CD14-positive monocyte (primary cell): ENCODE measurements around the gene METTL24. TPM values are rescaled to one million over a fixed set of nuclear protein-coding genes. Genes with fewer than 3 reads are reported as not detected.

Source experiments
- DNase-seq, 3 donors: peaks; one replicate each; pipeline ENCODE4 v3.0.0-alpha.2; 2011 to 2022
- H2AFZ ChIP-seq: 2 replicates; pipeline ENCODE4 v1.6.0; 2012; ENCODE audit warnings: mild to moderate bottlenecking, low read depth, low read length, inconsistent platforms; ENCODE audit not compliant: insufficient read depth, poor library complexity, severe bottlenecking
- H3K27ac ChIP-seq, 2 donors: 1 replicate in 1 of 2; 2 replicates in 1 of 2; pipeline ENCODE4 v1.5.1; 2012 to 2013; ENCODE audit warnings: low read length in 2 of 2, control low read depth in 1 of 2, inconsistent platforms in 1 of 2, low read depth in 1 of 2, mild to moderate bottlenecking in 1 of 2
- H3K27me3 ChIP-seq, 2 donors: one replicate each; pipeline versions ENCODE4 v1.6.0 to v1.6.1; 2011 to 2013; ENCODE audit warnings: low read length in 2 of 2; ENCODE audit not compliant: control insufficient read depth in 2 of 2, insufficient read depth in 2 of 2
- H3K36me3 ChIP-seq, 2 donors: replicated peaks in 1 of 2; 1 replicate in 1 of 2; 2 replicates in 1 of 2; pipeline versions ENCODE4 v1.5.1 to v1.6.1; 2012 to 2013; ENCODE audit warnings: low read length in 2 of 2, control low read depth in 1 of 2, inconsistent platforms in 1 of 2, mild to moderate bottlenecking in 1 of 2; ENCODE audit not compliant: insufficient read depth in 2 of 2, control insufficient read depth in 1 of 2
- H3K4me1 ChIP-seq, 2 donors: 1 replicate in 1 of 2; 2 replicates in 1 of 2; pipeline versions ENCODE4 v1.5.1 to v1.6.1; 2012 to 2013; ENCODE audit warnings: low read length in 2 of 2, control low read depth in 1 of 2, inconsistent platforms in 1 of 2, mild to moderate bottlenecking in 1 of 2, moderate library complexity in 1 of 2; ENCODE audit not compliant: insufficient read depth in 2 of 2, control insufficient read depth in 1 of 2
- H3K4me2 ChIP-seq: replicated peaks from 2 replicates; pipeline ENCODE3; 2012; ENCODE audit warnings: low read length, moderate library complexity, mild to moderate bottlenecking; ENCODE audit not compliant: poor library complexity, severe bottlenecking; ENCODE audit errors: extremely low read depth
- H3K4me3 ChIP-seq, 3 experiments: fragments of 200-600 bp in 1 of 3; sonication (generic) in 1 of 3; replicated peaks in 1 of 3; 1 replicate in 2 of 3; 2 replicates in 1 of 3; pipeline ENCODE4 v1.5.1; 2011 to 2013; ENCODE audit warnings: low read length in 3 of 3, mild to moderate bottlenecking in 3 of 3, control low read depth in 2 of 3, low read depth in 2 of 3, inconsistent platforms in 1 of 3, moderate library complexity in 1 of 3
- H3K79me2 ChIP-seq: 2 replicates; pipeline ENCODE4 v1.6.0; 2012; ENCODE audit warnings: mild to moderate bottlenecking, control low read depth, inconsistent platforms, low read length, moderate library complexity; ENCODE audit not compliant: insufficient read depth
- H3K9ac ChIP-seq: 2 replicates; pipeline ENCODE4 v1.6.0; 2017; ENCODE audit warnings: low read length, mild to moderate bottlenecking; ENCODE audit not compliant: insufficient read depth, poor library complexity, severe bottlenecking
- H3K9me3 ChIP-seq, 2 donors: replicated peaks in 1 of 2; 1 replicate in 1 of 2; 2 replicates in 1 of 2; pipeline versions ENCODE4 v1.5.1 to v1.6.1; 2012 to 2013; ENCODE audit warnings: low read length in 2 of 2, control low read depth in 1 of 2; ENCODE audit not compliant: control insufficient read depth in 1 of 2, insufficient read depth in 1 of 2
- H4K20me1 ChIP-seq: 2 replicates; pipeline ENCODE4 v1.6.0; 2012; ENCODE audit warnings: mild to moderate bottlenecking, low read length, control low read depth, moderate library complexity; ENCODE audit not compliant: insufficient read depth
- H3K27ac Mint-ChIP-seq, 7 donors: one replicate each; pipeline ENCODE4 v1.8.0; 2020; ENCODE audit warnings: mild to moderate bottlenecking in 7 of 7, mixed read lengths in 7 of 7, moderate library complexity in 6 of 7, inconsistent platforms in 2 of 7
- H3K27me3 Mint-ChIP-seq, 3 donors: one replicate each; pipeline ENCODE4 v1.8.0; 2021 to 2022; ENCODE audit warnings: low read depth in 3 of 3, mild to moderate bottlenecking in 3 of 3, mixed read lengths in 3 of 3, moderate library complexity in 3 of 3, inconsistent platforms in 1 of 3
- H3K36me3 Mint-ChIP-seq, 2 donors: one replicate each; pipeline ENCODE4 v1.8.0; 2020; ENCODE audit warnings: mixed read lengths in 2 of 2, inconsistent platforms in 1 of 2, mild to moderate bottlenecking in 1 of 2
- H3K4me1 Mint-ChIP-seq: one replicate; pipeline ENCODE4 v1.8.0; 2020; ENCODE audit warnings: mild to moderate bottlenecking, mixed read lengths
- H3K4me3 Mint-ChIP-seq, 2 donors: one replicate each; pipeline ENCODE4 v1.8.0; 2020; ENCODE audit warnings: mild to moderate bottlenecking in 2 of 2, mixed read lengths in 2 of 2, moderate library complexity in 1 of 2
- H3K9me3 Mint-ChIP-seq, 7 donors: one replicate each; pipeline ENCODE4 v1.8.0; 2020 to 2022; ENCODE audit warnings: mixed read lengths in 7 of 7, mild to moderate bottlenecking in 6 of 7, moderate library complexity in 6 of 7, inconsistent platforms in 2 of 7
- CTCF ChIP-seq: fragments of 200-600 bp; IDR thresholded peaks from one replicate; pipeline ENCODE4 v1.8.0; 2022; ENCODE audit warnings: antibody characterized with exemption, mild to moderate bottlenecking
- WGBS: methylation state at CpG from one replicate; pipeline ENCODE4 v1.1.5; 2013; ENCODE audit warnings: missing lambda C conversion rate; ENCODE audit not compliant: insufficient coverage; 5-methylcytosine and 5-hydroxymethylcytosine counted together
- intact Hi-C, 2 donors: fragments of 100-400 bp; cut with micrococcal nuclease; formaldehyde crosslinking; loops; one replicate each; pipeline versions ENCODE4 v1.15.0 to v1.15.1; 2023
- polyA plus RNA-seq, 3 donors: library from polyadenylated mRNA; depleted of rRNA in 1 of 3; unstranded in 2 of 3; stranded (reverse) in 1 of 3; fragments of 300-500 nt in 2 of 3; fragments of >200 nt in 1 of 3; fragmentation: Illumina TruSeq in 2 of 3; gene quantifications; 1 replicate in 2 of 3; 2 replicates in 1 of 3; pipeline ENCODE4 v1.2.3, GENCODE V29; 2012 to 2021

The METTL24 gene
- polyA plus RNA-seq, 3 donors = not detected

DNA sequence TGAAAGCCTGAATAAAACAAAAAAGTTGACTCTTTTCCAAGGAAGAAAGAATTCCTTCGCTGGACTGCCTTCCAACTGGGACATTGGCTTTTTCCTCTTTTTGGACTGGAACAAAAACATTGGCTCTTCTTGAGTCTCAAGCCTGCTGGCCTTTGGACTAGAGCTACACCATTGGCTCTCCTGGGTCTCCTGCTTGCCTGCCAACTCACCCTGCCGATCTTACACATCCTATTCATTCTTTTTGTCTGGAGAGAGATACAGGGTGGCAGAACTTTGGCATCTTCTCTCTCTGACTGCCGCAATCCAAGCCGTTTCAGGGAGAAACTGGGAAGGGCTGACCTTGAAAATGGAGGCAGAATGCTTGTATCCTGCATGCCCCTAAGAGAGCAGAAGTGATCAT lies 37.1 kb upstream of the METTL24 start:
- Mint-ChIP-seq H3K27ac (no peak overlapping the region), H3K4me3 (no peak overlapping the region), H3K27me3 (peaks cover 0 to 4% (median 2%) of the 10 kb centered on the region in 3 donors), H3K4me1 (peaks cover 11% of the 10 kb centered on the region), H3K36me3 (peaks cover 2 to 6% of the 10 kb centered on the region in 2 donors), H3K9me3 (no peaks in the 10 kb centered on the region)
- Histone ChIP-seq H3K9me3 (no peaks in the 10 kb centered on the region), H3K4me1 (peaks cover under 1 to 5% of the 10 kb centered on the region in 2 donors), H3K4me3 (no peak overlapping the region), H3K36me3 (no peaks in the 10 kb centered on the region), H3K79me2 (no peaks in the 10 kb centered on the region), H3K9ac (no peak overlapping the region), H3K4me2 (no peak overlapping the region), H3K27me3 (no peaks in the 10 kb centered on the region), H2AFZ (no peak overlapping the region), H4K20me1 (no peaks in the 10 kb centered on the region), H3K27ac (no peak overlapping the region)
- DNase-seq = no peak
- TF ChIP-seq CTCF = no peak
- WGBS = 100% methylated on average over 1 of the region's 4 CpGs
- intact Hi-C loops = loop anchor here in 1 of 2 donors (10.0 kb wide), 1 partner anchor 360 kb away; no protein-coding TSS in a partner anchor

DNA sequence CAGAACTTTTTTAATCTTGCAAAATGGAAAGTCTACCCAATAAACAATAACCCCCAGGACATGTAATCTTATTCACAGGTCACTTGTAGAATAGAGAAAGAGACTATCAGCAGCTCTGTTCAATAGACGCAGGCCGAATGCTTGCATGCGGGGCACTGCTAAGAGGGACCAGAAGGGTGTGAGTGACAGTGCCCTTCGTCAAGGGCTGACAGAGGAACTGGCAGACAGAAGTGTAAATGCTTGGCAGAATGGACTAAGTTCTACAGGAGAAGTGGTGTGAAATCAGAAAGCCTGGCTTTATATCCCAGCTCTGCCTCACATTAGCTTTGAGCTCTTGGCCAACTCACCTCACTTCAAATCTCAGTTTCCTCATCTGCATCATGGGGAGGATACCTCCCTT lies 36.3 kb upstream of the METTL24 start:
- H4K20me1 ChIP-seq = no peaks in the 10 kb centered on the region
- no peaks in the 10 kb centered on the region for H3K79me2 ChIP-seq
- WGBS = 96% methylated on average over 4 of the region's 4 CpGs
- H3K36me3 ChIP-seq = no peaks in the 10 kb centered on the region
- Mint-ChIP-seq H3K36me3 (peaks cover 2 to 6% of the 10 kb centered on the region in 2 donors), H3K27me3 (peaks cover 0 to 4% (median 2%) of the 10 kb centered on the region in 3 donors), H3K4me3 (no peak overlapping the region), H3K4me1 (peaks cover 11% of the 10 kb centered on the region), H3K27ac (no peak overlapping the region), H3K9me3 (no peaks in the 10 kb centered on the region)
- no peak overlapping the region for H3K4me2 ChIP-seq
- intact Hi-C loops = loop anchor here in 1 of 2 donors (5.0 to 10.0 kb wide), 2 partner anchors 360 to 867 kb away; no protein-coding TSS in a partner anchor
- TF ChIP-seq CTCF = no peak
- no peak overlapping the region for H3K27ac ChIP-seq
- no peaks in the 10 kb centered on the region for H3K27me3 ChIP-seq
- DNase-seq = no peak
- H3K4me3 ChIP-seq = no peak overlapping the region
- H2AFZ ChIP-seq = no peak overlapping the region
- no peaks in the 10 kb centered on the region for H3K9me3 ChIP-seq
- peaks cover 0 to 5% of the 10 kb centered on the region in 2 donors for H3K4me1 ChIP-seq
- H3K9ac ChIP-seq = no peak overlapping the region
